IPS-11a (cell line): ENCODE measurements around the gene PITPNM3.

Experiments used
- H3K4me3 ChIP-seq: one replicate; pipeline ENCODE4 v1.5.1; 2013; ENCODE audit warnings: low read depth, low read length, control low read depth

PITPNM3 gene

DNA sequence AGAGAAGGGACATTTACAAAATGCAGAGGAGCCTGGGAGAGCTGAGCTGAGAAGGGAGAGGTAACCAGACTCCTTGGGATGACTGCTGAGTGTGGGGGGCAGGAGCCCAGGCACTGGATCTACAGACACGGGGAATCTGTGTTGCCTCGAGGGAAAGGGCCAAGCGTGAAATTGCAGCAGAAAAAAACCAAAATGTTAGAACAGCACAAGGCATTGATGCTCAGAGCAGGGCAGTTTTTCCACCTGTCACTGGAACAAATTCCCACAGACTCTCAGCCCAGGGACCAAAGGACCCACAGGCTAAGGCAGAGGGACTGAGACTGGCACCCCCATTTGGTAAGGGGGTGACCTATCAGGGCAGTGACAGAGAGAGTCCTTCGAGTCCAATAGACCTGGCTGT lies 2.0 kb downstream of the PITPNM3 start:
- H3K4me3 ChIP-seq = no peak overlapping the region

DNA sequence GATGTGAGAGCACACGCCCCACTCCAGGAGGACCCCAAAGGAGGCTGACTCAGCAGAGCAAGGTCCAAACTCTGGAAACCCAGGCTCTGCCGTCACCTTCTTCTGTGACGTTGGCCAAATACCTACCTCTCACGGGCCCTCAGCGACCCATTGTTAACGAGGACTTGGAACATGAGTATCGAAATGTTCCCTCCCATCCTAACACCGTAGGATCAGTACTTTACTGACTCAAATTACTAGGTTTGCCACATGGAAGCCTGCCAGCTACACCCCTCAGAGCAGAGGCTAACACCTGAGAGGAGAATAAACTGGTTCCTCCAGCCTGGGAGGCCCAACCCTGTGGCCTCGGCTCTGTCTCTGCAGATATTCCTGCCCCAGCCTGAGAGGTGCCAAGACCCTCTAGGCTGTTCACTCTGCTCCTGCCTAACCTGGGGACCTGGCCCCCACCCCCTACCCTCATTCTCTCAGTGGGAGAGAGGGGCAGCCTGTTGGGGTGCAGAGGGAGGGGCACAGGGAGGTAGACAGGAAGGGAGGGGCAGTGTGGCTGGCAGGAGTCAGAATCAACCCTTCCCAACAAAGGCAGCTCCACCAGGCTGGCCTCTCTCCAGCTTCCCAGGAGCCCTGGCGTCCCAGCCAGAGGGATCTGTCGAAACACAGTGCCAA lies 4.4 kb downstream of the PITPNM3 start:
- H3K4me3 ChIP-seq = no peak overlapping the region

DNA sequence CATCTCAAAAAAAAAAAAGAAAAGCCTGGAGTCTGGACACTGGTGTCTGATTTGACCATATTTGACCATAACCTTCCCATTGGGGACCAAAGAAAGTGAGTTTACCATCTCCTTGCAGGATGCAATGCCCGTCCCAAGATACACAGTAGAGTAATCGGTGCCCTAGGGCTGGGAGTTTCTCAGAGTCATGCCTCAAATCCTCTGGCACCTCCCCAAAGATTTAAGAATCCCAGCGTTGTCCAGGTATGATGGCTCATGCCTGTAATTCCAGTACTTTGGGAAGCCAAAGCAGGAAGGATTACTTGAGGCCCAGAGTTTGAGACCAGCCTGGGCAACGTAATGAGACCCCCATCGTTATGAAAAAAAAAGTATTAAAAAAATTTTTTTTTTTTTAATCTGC lies 5.0 kb downstream of the PITPNM3 start:
- H3K4me3 ChIP-seq = no peak overlapping the region

DNA sequence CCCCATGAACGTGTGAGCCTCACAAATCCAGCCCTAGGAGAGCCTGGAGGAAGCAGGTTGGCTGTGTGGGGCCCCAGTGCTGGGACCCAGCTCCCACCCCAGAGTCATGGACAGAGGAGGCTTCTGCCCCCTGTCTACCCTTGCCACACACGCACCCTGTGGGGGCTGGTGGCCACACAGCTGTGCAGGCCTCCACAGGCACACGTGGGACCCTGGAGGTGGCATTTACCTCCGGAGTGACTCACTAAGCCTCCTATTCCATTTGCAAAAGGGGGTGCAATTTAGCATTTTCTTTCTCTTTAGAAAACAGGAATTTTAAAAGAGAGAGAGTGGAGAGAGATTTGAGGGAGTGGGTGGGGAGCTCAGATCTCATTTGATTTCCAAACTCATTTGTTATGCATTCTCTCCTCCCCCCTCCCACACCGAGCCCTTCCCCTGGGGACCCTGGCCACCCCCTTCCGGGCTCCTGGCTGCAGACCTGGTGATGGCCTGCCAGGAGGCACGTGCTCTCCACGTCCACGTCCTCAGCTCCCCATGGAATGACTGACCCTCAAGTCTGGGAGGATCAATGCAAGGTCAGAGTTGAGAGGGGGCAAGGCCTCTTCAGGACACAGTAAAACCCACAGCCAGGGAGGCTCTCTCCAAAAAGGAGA lies 6.8 kb downstream of the PITPNM3 start:
- H3K4me3 ChIP-seq = no peak overlapping the region

DNA sequence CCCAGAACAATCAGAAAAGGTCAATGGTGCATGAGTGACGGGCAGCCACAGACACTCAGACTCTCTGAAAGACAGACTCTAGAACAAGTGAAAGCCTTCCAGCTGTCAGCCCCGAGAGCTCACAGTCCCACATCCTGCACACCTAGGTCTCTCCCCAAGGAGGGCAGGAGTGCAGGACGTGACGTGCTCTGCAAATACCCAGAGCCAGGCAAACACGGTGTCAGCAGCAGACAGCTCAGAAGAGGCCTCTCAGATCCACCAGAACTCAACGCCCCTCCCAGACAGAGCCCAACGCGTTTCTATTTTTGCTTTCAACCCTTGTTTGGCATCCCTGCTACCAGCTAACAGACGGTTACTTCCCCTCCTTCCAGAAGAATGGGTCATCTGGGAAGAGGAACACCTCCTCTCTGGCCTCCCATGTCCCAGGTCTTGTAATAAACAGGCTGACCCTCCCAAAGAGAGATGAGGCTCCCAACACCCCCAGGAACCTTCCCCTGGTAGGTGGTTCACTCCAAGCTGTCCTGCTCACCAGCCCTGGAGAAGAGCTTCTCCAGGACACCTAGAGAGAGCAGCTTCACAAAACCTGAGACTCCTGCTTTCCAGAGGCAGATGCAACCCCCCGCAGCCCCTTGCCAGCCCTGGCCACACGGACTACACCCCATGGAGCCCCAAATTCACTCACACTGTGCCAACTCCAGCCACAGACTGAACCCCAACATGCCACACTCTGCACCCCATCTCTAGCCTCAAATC lies 7.6 kb downstream of the PITPNM3 start:
- H3K4me3 ChIP-seq = no peak overlapping the region

DNA sequence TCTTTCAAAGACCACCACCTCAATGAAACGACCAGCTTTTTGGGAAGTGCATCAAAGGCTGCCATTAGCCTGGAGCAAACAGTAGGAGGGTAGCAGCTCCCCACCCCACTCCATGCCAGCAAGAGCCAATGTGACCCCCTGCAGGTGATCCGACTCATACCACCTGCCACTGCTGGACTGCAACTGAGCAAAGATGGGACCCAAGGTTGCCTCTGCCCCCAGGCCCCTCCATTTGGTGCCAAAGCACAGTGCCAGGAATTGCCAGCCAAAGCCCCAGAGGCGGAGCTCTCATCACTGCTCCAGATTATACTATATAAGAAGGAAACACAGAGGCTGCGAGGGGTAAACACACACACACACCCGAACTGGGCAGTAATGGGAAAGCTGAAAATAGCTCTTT lies 8.3 kb downstream of the PITPNM3 start:
- no peak overlapping the region for H3K4me3 ChIP-seq

DNA sequence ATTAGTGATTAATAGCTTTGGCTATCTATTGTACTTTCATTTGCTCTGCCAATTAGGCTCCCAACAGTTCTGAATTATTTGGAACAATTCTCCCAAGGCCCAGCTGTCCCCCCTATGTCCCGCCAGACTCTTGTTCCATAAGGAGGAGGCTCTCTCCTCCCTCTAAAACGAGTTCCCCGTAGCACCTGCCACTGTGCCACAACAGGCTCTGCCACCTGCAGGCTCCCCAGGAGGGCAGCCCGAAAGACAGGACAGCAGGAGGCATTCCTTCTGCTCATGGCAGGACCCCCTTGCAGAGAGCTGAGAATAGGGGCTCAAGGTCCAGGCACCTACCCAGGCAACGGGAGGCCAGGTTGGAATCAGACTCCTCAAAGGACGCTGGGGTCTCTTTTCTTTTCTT lies 9.0 kb downstream of the PITPNM3 start:
- no peak overlapping the region for H3K4me3 ChIP-seq

DNA sequence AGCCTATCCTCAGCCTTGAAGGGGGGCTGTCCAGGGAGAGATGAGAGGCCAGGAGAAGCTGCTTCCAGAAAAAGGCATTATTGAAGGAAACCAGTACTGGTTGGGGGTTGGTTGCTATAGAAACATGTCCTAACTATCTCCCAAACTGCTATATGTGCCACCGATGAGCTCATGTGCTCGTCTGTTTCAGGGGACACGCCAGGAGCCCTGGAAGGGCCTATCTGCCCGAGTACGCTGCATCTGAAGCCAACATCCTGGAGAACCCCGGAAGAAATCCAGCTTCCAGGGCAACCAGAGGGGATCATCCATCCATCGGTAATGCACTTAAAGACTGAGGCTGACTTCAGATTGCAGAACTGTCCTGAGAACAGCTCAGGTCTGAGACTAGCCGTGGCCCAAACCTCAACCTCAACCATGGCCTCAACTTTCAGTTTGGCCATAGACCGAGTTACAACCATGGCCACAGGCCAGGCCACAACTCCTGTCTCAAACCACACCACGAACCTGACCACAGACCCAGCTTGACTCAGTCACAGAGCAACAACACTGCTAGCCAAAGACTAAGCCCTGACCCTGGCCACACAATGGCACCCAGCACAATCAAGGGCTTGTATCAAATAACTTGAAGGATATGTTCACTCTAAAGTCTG lies 10.2 kb downstream of the PITPNM3 start:
- H3K4me3 ChIP-seq = no peak overlapping the region

DNA sequence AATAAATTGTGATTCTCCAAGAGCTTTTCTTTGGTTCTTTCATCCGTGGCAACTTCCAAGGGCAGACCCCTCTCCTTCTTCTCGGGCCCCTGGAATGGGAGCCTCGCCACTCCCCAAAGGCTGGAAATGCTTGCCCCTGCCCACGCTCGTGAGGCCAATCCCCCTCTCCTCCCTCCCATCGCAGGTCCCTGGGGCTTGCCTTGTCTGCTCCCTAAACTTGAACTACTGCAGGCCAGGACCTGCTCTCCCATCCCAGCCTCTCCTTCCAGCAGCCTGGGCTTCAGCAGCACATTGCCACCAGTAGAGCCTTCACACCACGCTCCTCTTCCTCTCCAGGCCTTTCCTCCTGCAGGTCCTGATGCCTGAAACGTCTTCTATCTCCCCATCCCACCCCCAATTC lies 11.1 kb downstream of the PITPNM3 start:
- H3K4me3 ChIP-seq = no peak overlapping the region

DNA sequence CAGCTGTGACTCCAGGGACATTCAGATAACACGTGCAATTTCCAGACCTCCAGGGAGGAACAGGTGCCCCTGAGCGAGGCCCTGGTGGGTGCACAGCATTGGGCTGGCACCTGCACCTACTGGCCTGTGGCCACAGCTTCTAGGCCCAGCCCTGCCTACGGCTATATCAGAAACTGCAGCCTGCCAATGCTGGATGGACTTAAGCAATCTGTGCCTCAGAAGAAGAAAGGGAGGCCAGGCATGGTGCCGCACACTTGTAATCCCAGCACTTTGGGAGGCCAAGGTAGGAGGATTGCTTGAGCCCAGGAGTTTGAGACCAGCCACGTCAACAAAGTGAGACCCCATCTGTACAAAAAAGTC lies 12.4 kb downstream of the PITPNM3 start:
- no peak overlapping the region for H3K4me3 ChIP-seq

DNA sequence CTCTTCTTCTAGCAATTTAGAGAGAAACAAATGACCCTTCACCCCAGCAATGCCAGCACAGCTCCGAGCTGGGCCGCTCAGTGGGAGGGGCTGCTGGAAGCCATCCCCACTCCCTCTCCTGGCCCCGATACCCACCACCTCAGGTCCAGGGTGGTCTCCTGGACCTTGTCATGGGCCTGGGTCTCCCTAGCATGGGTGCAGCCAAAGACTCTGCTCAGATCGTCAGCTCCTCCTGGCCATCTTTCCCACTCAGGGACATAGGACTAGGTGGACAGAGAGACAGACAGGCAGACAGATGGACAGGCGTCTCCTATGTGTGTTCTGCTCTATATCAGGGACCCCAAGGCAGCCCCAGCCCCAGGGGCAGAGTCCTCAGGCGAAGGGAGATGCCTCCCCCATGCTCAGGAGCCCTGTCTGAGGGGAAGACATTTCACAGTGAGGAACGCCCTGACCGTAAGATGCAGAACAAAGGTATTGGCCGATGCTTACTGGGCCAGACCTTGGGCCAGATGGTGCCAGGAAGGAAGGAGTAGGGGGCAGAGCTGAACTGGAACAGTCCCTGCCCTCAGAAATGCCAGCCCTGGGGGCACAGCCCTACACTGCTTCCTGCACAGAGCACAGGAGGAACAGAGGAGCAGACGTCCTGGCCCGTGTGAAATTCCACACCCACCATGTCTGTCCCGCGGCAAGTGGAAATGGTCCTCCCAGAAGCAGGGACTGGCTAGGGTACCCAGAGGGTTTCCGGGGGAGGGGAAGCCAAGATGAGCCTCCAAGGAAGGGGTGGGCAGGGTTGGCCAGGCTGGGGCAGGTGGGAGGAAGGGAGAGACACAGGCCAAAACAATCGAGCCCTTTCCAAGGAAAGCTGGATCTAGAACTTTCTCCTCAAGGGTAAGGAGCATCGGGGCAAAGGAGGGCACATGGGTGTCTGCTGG lies 13.0 kb downstream of the PITPNM3 start:
- no peak overlapping the region for H3K4me3 ChIP-seq

DNA sequence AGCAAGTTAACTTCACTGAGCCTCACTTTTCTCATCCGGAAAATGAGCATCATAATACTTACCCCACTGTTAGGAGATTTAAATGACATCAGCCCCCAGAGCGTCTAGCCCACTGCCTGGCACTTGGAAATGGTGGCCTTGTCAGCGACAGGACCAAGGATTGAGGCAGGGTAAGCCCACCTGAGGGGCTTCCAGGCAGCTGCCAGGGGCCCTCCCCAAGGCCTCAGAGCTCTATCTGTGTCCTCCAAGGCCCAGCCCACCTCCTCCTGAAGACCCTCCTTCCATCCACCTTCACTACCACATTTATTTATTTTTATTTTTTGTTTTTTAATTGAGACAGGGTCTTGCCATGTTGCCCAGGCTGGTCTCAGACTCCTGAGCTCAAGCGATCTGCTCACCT lies 13.8 kb downstream of the PITPNM3 start:
- H3K4me3 ChIP-seq = no peak overlapping the region

DNA sequence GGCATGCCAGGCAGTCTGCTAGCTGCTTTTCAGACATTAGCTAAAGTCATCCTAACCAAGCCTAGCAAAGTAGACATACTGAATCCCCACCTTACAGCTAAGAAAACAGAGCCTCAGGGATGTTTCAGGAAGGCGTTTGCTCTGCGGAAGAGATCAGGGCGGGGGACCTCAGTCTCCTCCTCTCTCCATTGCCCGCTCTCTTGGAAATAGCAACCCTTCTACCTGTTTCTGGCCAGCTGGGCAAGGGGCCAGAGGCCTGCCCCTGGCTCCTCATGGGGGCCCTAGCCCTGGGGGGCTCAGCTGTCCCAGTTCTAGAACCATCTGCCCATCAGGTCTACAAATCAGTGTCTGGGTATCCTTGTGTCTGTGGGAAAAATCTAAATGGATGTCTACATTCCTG lies 14.5 kb downstream of the PITPNM3 start:
- no peak overlapping the region for H3K4me3 ChIP-seq

DNA sequence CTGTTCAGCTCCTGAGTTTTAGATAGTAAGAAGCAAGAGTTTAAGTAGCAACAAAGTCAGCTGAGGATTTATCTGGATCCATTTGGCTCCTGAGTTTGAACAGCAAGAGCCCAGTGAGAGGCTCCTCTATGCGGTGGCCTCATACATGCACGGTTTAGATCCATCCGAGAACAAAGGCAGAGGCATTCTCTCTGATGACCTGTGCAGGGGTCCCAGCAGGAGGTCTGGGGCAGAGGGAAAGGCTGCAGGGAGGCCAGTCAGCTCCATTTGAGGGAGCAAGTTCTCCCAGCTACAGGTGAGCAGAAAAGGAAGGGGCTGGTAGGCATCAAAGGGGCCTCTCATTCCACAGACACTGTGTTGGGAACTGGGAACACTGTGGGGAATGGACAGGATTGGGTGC lies 16.5 kb downstream of the PITPNM3 start:
- H3K4me3 ChIP-seq = no peak overlapping the region

DNA sequence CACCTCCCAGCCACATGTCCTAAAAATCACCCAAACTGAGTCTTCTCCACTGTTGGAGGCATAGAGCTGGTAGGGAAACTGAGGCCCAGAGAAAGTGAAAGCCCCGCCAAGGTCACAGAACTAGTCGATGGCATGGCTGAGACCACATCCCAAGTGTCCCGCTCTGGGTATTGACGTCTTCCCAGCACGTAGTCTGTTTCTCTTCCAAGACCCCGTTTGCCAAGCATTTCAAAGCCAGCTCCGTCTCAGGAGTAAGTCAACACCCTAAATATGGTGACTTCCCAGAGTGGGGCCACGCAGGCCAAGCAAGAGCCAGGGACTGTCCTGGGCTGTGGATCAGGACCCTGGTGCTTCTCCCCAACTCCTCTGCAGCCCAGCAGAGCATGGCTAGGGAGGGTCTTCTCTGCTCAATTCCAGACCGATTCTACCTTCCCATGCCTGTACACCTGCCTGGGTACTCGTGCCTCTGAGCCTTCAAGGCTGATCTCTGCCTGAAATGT lies 19.7 kb downstream of the PITPNM3 start:
- H3K4me3 ChIP-seq = no peak overlapping the region

DNA sequence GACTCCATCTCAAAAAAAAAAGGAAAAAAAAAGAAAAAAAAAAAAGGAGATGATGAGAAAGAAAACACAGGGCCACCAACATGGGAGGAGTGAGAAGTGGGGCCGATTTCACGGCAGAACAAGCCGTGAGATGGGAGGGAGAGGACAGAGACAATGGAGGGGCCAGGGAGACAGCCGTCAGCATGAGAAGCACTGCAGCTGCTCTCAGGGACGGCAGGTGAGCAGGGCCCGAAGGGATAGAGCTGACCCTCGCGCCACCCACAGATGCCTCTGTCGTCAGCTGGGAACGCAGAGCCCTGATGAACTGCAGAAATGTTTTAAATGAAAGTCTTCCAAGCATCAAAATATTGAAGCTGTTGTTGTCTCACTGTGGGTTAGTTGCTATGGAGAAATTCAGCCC lies 20.3 kb downstream of the PITPNM3 start:
- no peak overlapping the region for H3K4me3 ChIP-seq

DNA sequence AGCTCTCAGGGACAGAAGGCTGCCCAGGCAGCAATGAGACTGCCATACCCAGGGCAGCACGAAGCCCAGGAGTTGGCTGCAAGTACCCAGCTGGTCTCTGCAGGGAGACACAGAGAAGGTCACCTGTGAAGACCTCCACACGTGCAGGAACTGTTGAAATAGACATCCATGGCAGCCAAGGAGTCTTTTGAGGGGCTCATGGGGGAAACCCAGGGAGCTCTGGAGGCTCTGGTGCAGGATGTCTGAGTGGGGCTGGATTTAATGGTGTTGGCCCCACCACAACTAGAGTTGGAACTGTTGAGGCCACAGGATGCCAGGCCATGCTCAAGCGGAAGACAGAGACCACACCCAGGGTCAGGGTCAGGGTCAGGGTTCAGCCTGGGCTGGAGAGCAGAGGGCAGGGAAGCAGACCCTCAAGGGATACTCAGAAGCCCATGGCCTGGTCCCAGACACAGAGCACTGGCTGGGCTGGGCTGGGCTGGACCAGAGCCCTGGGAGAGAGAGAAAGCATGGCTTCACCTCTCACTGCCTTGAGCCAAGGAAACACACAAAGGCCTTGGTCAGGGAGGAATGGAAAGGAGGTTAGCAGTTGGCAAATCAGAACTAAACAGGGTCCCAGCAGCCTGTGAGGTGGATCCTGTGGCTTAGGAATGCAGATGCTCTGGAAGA lies 21.4 kb downstream of the PITPNM3 start:
- H3K4me3 ChIP-seq = no peak overlapping the region

DNA sequence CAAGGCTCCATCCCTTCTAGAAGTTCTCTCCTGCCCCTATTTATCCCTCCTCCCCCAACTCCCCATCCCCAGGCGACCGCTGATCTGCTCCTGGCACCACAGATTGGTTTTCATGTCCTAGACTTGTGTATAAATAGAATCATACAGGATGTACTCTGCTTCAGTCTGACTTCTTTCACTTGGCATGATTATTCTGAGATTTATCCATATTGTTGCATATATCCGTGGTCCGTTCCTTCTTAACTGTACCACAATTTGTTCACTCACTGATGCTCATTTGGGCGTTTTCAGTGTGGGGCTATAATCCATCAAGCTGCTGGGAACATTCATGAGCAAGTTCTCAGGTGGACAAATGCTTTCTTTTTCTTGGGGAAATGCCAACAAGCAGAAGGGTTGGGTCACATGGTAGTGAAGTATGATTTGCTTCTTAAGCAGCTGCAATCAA lies 23.9 kb downstream of the PITPNM3 start:
- no peak overlapping the region for H3K4me3 ChIP-seq

DNA sequence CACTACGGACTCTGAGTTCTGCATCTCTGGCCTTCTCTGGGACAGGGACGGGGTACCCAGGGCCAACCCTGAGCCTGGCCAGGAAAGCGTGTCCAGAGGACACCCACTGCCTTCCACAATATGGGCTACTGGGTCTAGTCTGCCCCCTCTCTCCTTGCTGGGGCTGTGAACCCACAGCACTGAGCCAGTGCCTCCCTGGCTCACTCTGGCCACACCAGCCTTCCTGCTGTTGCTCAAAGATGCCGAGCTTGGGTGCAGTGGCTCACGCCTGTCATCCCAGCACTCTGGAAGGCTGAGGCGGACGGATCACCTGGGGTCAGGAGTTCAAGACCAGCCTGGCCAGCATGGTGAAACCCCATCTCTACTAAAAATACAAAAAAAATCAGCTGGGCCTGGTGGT lies 24.8 kb downstream of the PITPNM3 start:
- H3K4me3 ChIP-seq = no peak overlapping the region

DNA sequence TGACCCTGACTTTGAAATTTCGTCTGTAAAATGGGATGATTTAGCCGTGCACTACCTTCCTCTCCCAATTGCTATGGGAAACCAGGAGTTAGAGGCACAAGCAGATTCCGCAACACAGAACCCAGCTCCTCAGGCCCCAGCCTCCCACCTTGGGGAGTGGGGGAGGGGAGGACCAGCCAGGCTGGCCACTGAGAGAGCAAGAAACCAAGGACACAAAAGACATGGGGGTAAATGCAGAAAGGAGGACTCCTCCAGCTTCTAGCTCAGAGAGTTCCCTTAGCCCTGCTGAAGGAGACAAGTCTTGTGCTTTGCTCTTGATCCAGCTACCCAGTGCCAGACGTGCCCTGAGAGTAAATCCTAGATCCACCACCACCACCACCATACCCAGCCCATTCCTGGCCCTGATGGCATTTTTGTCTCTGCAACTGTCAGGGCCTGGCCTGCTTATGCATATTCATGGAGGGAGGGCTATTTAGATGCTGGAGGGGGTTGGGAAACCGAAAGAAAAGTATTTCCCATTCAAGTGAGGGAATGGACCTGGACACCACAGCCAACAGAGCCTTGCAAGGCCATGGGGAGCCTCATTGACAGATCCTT lies 25.9 kb downstream of the PITPNM3 start:
- no peak overlapping the region for H3K4me3 ChIP-seq
